KG1 (cell line): ENCODE data around the gene AMOTL2.

Experiments used
- DNase-seq: peaks from one replicate; lab custom pipeline; 2025; lab: John Stamatoyannopoulos, UW

Gene AMOTL2

GRCh38 chr3:134378818-134379217 lies 4.6 kb upstream of the AMOTL2 start:
- no peak for DNase-seq

- DNase-seq, result no peak
These were observed 4.1 kb upstream of the AMOTL2 start for GRCh38 chr3:134378384-134378783.

DNA sequence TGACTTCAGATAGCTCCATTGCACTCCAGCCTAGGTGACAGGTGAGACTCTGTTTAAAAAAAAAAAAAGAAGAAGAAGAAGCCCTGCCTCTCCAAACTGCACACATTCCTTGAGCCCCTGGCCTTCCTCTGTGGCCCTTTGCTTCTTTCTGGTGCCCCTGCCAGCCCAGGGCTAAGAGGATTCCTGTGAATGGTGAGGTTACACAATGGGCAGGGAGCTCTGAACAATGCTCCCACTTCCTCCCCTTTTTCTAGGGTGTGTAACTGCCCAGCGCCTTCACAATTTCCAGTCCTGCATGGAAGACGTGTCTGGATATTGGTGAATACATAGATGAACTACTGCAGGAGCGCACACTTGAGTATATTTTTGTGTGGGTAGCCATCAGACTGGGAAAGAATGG lies 3.6 kb upstream of the AMOTL2 start:
- no peak for DNase-seq

GRCh38 chr3:134376786-134377426 lies 2.7 kb upstream of the AMOTL2 start:
- DNase-seq, result no peak

- DNase-seq, result no peak
These were observed 2.1 kb upstream of the AMOTL2 start for GRCh38 chr3:134376385-134376765.

DNA sequence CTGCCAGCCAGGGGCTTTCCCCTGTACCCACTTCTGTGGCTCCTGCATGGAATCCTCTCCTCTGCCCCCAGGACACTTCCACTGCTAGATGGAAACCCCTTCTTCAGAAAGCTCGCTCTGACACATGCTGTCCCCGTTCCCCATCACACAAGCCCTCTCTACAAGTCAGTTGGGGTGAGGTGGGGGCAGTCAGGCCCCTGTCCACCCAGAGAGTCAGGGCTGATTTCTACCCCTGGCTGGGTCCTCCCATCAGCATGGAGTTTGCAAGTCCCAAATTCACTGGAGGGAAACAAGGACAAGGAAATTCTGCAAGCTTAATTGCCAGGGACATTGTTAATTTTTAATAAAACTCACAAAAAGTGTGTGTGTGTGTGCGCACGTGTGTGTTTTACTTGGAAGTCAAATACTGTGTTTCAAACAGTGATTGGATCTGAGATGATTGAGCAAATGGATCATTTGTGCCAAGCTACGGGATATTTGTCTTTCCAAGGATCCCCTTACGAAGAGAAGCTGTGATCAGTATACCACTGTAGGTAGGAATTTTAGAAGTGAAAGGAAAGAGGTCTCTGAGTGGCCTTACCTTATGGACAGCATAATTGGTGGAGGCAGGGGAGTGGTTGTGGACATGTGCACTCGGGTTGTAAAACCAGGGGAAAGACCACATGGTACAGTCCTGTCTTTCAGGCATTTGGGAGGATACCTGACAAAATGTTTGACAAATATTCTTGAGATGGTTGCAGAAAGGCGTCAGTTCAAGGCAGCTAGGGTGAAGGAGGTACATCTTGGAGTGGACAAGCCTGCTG lies 1.5 kb upstream of the AMOTL2 start:
- no peak for DNase-seq

GRCh38 chr3:134374791-134375581 lies 739 bp upstream of the AMOTL2 start:
- DNase-seq, result no peak

DNA sequence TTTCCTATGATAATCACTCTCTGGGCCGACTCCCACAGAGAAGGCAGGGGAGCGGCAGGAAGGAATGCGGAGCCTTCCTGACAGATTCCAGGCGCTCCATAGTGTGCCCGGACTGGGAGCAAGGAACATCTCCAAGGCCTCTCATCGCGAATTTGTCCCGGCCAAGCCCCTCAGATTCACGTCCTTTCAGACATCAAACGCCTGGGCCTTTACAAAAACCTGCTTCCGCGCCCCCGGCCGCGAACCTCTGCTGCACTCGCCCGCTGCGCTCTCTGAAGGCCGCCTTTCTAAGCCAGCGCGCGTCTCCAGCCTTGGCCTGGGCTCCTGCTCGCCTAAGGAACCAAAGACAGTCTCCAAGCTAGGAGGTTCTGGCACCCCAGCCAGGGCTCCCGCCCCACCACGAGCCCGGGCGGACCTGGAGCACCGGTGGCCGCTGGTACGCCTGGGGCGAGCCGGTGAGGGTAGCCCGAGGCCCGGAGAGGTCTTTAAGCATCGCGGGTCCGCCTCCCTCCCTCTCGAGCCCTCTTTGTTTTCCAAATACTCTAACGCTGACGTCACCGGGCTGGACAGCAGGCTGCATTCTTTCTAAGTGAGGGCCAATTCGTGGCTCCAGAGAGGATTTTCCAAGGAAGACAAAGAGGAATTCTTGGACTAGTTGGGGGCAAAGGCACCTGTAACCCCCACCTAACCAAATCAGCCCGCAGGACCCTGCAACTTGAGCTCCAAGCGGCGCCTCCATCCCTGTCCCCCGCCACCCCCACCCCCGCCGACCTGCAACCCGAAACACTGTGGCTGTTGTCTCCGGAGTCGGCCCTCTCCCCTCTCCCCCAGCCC lies 759 bp downstream of the AMOTL2 start:
- no peak for DNase-seq

- DNase-seq, result no peak
These were observed 1.6 kb downstream of the AMOTL2 start for GRCh38 chr3:134372396-134373270.

GRCh38 chr3:134371542-134372324 lies 2.5 kb downstream of the AMOTL2 start:
- no peak for DNase-seq

DNA sequence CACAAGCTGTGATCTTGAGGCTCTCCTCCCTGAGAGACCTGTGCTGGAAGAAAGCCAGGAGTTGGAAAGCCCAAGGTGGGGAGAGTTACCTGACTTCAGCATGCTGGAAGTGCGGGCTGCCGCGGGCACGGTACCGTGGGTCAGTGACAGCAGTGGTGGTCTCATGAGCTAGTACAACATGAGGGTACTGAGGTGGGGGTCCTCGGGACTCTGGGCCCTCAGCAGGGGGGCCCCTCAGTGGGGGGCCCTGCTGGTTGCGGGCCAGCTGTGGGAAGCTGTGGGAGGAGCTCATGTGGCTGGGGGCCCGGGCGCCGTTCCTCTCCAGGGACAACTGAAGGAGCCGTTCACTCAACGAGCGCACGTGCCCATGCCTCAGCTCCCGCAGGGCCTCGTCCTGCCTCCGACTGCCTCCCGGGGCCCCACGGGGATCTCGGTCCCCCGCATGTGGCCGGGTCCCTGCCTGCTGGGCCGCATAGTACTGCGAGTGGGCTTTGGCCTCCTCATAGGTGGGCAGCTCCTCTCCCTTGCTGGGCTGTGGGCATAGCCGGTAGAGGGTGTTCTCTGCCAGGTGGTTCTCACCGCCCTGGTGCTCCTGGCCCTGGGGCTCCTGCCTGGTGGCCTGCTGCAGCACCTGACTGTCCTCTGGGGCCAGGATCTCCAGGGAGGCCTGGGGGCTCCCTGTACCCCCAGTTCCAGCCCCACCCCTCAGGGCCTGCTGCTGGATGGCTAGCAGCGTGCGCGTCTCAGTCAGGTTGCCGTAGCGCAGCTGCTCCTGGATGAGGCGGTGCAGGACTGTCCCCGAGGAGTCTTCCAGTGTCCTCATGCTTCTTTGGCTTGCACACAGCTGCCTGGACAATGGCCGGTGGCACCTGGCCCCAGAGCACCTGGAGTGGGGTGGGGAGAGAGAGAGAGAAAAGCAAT lies 3.4 kb downstream of the AMOTL2 start:
- DNase-seq, result no peak

GRCh38 chr3:134369861-134370596 lies 4.2 kb downstream of the AMOTL2 start:
- no peak for DNase-seq

GRCh38 chr3:134369231-134369741 lies 5.0 kb downstream of the AMOTL2 start:
- no peak for DNase-seq

- no peak for DNase-seq
These were observed 5.5 kb downstream of the AMOTL2 start for GRCh38 chr3:134368751-134369105.

GRCh38 chr3:134367869-134368750 lies 6.1 kb downstream of the AMOTL2 start:
- no peak for DNase-seq

GRCh38 chr3:134366928-134367811 lies 7.1 kb downstream of the AMOTL2 start:
- DNase-seq, result no peak
